Neural progenitor cell (in vitro differentiated cells): ENCODE measurements around the gene BCAS3.

Experiments used
- CTCF ChIP-seq: fragments of 200-600 bp; sonication (generic); IDR thresholded peaks from 2 replicates; pipeline ENCODE4 v1.5.1; 2017; ENCODE audit warnings: antibody characterized with exemption, mild to moderate bottlenecking
- EZH2 ChIP-seq: fragments of 200-600 bp; sonication (generic); IDR thresholded peaks from 2 replicates; pipeline ENCODE4 v1.6.1; 2017; ENCODE audit warnings: antibody characterized with exemption, mild to moderate bottlenecking, moderate library complexity
- EZH2phosphoT487 ChIP-seq: fragments of 200-600 bp; sonication (generic); IDR thresholded peaks from 2 replicates; pipeline ENCODE4 v1.6.1; 2017; ENCODE audit warnings: antibody characterized with exemption

DNA sequence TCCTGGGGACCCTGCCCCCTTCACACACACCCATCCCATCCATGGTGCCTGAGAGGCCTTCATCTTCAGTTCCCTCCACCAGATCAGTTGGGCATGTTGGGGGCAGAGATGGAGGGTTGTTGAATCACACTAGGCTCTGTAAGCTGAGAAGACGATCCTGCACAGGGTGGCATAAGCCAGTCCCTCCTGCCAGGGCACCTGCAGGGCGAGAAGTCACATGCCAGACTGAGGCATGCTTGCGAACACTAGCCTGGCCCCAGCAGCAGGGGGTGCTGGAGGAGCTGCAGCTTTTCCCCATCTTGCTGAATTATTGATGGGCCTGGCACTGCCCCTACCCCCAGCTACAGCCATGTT lies 715.9 kb downstream of the BCAS3 start:
- TF ChIP-seq CTCF (peak; percentile 28), EZH2phosphoT487 (no peak), EZH2 (no peak)
